MCF 10A (cell line): ENCODE results near the gene ZDHHC8. TPM values are rescaled to one million over a fixed set of nuclear protein-coding genes. Genes with fewer than 3 reads are reported as not detected.
A peak's percentile ranks its signal among the peaks of the same experiment; 100 is the strongest.

ENCODE experiments used
- BruUV-seq: library from RNA; stranded (reverse); fragments of 400-500 nt; replicated peaks from 2 replicates; lab custom pipeline; 2021; lab: Mats Ljungman, UMichigan
- CTCF ChIA-PET: fragments of 300-600 bp; sonication (Branson Sonifier 250); formaldehyde crosslinking; extraction: SDS; loops from one replicate; lab custom pipeline; 2021; ENCODE audit warnings: antibody characterized with exemption, inconsistent platforms; lab: Yijun Ruan, JAX
- POLR2A ChIA-PET: fragments of 300-600, 350-650 bp; sonication (Branson Sonifier 250); formaldehyde crosslinking; extraction: SDS; loops from one replicate; lab custom pipeline; 2020; ENCODE audit warnings: antibody characterized with exemption, inconsistent platforms; lab: Yijun Ruan, JAX
- DNase-seq: peaks from one replicate; pipeline ENCODE4 v3.0.0-alpha.2; 2018; ENCODE audit not compliant: unreplicated experiment
- H3K27ac Mint-ChIP-seq: one replicate; pipeline ENCODE4 v1.8.0; 2022; ENCODE audit warnings: mild to moderate bottlenecking, low read depth, mixed read lengths; ENCODE audit not compliant: unreplicated experiment
- H3K27me3 Mint-ChIP-seq: one replicate; pipeline ENCODE4 v1.8.0; 2022; ENCODE audit warnings: mixed read lengths; ENCODE audit not compliant: insufficient read depth, unreplicated experiment
- H3K36me3 Mint-ChIP-seq: one replicate; pipeline ENCODE4 v1.8.0; 2022; ENCODE audit warnings: mild to moderate bottlenecking, moderate library complexity, mixed read lengths; ENCODE audit not compliant: insufficient read depth, unreplicated experiment
- H3K4me1 Mint-ChIP-seq: one replicate; pipeline ENCODE4 v1.8.0; 2022; ENCODE audit warnings: mixed read lengths; ENCODE audit not compliant: insufficient read depth, unreplicated experiment
- H3K4me3 Mint-ChIP-seq: one replicate; pipeline ENCODE4 v1.8.0; 2022; ENCODE audit warnings: mild to moderate bottlenecking, moderate library complexity, mixed read lengths; ENCODE audit not compliant: unreplicated experiment
- H3K9me3 Mint-ChIP-seq: one replicate; pipeline ENCODE4 v1.8.0; 2022; ENCODE audit warnings: mixed read lengths; ENCODE audit not compliant: unreplicated experiment
- intact Hi-C: fragments of 100-400 bp; cut with micrococcal nuclease; formaldehyde crosslinking; loops from 2 replicates; pipeline ENCODE4 v1.14.1; 2022
- total RNA-seq: library from RNA; stranded (reverse); gene quantifications from 2 replicates; pipeline ENCODE4 v1.2.3, GENCODE V29; 2022
- TF ChIP-seq, protein P1 (sequence below): fragments of 200-600 bp; IDR thresholded peaks from one replicate; pipeline ENCODE4 v1.8.0; 2022; ENCODE audit warnings: antibody characterized with exemption, mild to moderate bottlenecking; ENCODE audit not compliant: unreplicated experiment

The ZDHHC8 gene
- total RNA-seq, 1 experiment from 2014 or later = 44.8 TPM

DNA sequence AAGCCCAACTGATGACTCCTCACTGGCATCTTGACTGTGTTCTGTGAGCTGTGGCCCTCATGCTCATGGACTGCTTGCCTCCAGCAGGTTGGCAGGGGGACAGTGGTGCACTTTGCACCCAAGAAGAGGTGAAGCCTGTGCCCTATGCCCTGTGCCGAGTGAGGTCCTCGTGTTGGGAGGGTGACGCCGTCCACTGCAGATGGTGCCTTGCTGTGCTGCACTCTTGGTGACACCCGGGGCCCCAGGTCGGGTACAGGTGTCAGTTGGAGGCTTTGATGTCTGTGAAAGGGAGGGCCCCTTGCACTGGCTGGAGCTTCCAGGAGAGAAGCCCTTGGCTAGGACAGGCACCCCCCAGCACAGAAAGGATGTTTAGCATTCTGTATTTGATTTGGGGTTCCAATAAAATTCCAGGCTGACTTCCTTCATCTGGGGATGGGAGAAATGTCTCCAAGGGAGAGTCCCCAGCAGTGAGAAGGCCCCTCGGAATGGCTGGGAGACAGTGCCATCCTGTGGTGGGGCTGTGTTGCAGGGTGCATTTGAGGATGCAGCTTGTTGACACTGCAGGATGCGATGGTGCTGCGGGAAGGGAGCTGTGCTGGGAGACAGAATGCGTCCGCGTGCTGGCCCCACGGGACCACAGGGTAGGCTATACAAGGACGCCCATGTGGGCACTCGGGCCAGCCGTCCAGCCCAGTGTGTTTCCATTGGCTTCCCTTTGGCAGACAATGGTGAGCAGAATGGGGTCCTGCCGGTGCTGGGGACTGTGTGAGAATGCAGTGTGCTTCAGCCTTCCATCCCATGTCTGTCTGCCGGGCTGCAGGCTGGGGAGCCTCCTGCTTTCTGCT is 2.5 kb upstream of the ZDHHC8 start:
- Mint-ChIP-seq H3K27ac (no peak overlapping the region), H3K27me3 (no peaks in the 10 kb centered on the region), H3K4me1 (no peaks in the 10 kb centered on the region), H3K9me3 (no peaks in the 10 kb centered on the region), H3K36me3 (peaks cover 33% of the 10 kb centered on the region), H3K4me3 (no peak overlapping the region)
- no TSS peak for BruUV-seq
- ChIA-PET POLR2A (interaction anchor here (3.0 kb wide), 1 partner anchor 10 kb away, joined by 17 read pairs; the partner anchor contains the start of gene TRMT2A), CTCF (interaction anchor here (0.8 to 1.1 kb wide), 3 partner anchors 28 to 165 kb away, joined by 3 to 4 read pairs (median 3); no protein-coding TSS in a partner anchor)
- TF ChIP-seq, protein P1, sequence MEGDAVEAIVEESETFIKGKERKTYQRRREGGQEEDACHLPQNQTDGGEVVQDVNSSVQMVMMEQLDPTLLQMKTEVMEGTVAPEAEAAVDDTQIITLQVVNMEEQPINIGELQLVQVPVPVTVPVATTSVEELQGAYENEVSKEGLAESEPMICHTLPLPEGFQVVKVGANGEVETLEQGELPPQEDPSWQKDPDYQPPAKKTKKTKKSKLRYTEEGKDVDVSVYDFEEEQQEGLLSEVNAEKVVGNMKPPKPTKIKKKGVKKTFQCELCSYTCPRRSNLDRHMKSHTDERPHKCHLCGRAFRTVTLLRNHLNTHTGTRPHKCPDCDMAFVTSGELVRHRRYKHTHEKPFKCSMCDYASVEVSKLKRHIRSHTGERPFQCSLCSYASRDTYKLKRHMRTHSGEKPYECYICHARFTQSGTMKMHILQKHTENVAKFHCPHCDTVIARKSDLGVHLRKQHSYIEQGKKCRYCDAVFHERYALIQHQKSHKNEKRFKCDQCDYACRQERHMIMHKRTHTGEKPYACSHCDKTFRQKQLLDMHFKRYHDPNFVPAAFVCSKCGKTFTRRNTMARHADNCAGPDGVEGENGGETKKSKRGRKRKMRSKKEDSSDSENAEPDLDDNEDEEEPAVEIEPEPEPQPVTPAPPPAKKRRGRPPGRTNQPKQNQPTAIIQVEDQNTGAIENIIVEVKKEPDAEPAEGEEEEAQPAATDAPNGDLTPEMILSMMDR = no peak
- DNase-seq = peak; percentile 35
- intact Hi-C loops = no loop called here

DNA sequence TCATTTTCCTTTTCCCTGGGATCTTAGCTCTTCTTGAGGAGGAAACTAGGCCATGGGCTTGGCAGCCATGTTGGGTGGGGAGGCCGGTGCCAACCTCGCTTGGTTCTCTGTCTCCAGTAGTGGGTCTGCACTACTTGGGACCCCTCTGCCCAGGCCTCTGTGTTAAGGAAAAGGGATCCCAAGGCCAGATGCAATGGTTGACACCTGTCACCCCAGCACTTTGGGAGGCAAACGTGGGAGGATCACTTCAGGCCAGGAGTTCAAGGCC is 1.9 kb upstream of the ZDHHC8 start:
- Mint-ChIP-seq H3K27ac (no peak overlapping the region), H3K9me3 (no peaks in the 10 kb centered on the region), H3K4me1 (no peaks in the 10 kb centered on the region), H3K4me3 (no peak overlapping the region), H3K36me3 (peaks cover 28% of the 10 kb centered on the region), H3K27me3 (no peaks in the 10 kb centered on the region)
- CTCF ChIA-PET = interaction anchor here (0.8 to 1.1 kb wide), 2 partner anchors 28 to 166 kb away, joined by 3 to 4 read pairs; no protein-coding TSS in a partner anchor
- TF ChIP-seq, protein P1 = no peak
- no peak for DNase-seq
- POLR2A ChIA-PET = interaction anchor here (3.0 kb wide), 1 partner anchor 11 kb away, joined by 17 read pairs; the partner anchor contains the start of gene TRMT2A
- intact Hi-C loops = no loop called here
- no TSS peak for BruUV-seq

DNA sequence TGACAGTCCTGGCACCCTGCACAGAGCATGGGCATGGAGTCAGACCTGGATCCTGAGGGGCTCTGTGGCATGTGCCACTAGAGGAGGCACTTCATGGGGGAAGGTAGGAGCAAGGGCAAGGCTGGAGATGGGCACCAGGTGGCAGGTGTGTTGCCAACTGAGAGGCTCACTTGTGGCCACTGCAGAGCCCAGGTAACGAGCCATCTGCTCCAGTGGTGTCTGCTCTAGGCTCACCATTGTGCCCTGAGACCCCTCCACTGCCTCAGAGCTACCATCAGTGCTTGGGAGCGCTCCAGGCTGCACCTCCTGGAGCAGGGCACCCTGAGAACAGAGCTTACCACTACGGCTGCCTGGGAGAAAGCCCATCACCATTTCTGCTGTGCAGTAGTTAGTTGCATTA is 1.3 kb upstream of the ZDHHC8 start:
- ChIA-PET POLR2A (interaction anchor here (0.6 to 3.0 kb wide), 3 partner anchors 12 to 207 kb away, joined by 3 to 17 read pairs (median 3); partner anchors contain the start of gene TRMT2A), CTCF (interaction anchor here (0.6 to 1.1 kb wide), 2 partner anchors 27 to 53 kb away, joined by 3 to 4 read pairs; no protein-coding TSS in a partner anchor)
- intact Hi-C loops = no loop called here
- Mint-ChIP-seq H3K4me3 (peak overlapping the region; percentile 63), H3K27me3 (no peaks in the 10 kb centered on the region), H3K36me3 (peaks cover 23% of the 10 kb centered on the region), H3K9me3 (no peaks in the 10 kb centered on the region), H3K4me1 (no peaks in the 10 kb centered on the region), H3K27ac (no peak overlapping the region)
- peak; percentile 32 for DNase-seq
- TF ChIP-seq, protein P1 = peak; percentile 14
- no TSS peak for BruUV-seq
